Suprapubic skin (tissue), 4 donors: ENCODE data around the gene SLC24A1.

Source experiments
- EP300 ChIP-seq: sonication (generic); formaldehyde crosslinking; IDR thresholded peaks from one replicate; pipeline ENCODE4 v1.6.1; 2017; ENCODE audit warnings: antibody characterized with exemption
- POLR2AphosphoS5 ChIP-seq, 3 donors: sonication (generic); formaldehyde crosslinking; IDR thresholded peaks; one replicate each; pipeline ENCODE4 v1.6.1; 2017; ENCODE audit warnings: antibody characterized with exemption in 3 of 3
- TF ChIP-seq, protein P1 (sequence below), 2 donors: fragments of 200-600 bp in 1 of 2; fragments of 450-650 bp in 1 of 2; sonication (generic) in 1 of 2; IDR thresholded peaks; one replicate each; pipeline ENCODE4 v1.5.1; 2016 to 2019; ENCODE audit warnings: antibody characterized with exemption in 2 of 2, mild to moderate bottlenecking in 1 of 2, moderate library complexity in 1 of 2

DNA sequence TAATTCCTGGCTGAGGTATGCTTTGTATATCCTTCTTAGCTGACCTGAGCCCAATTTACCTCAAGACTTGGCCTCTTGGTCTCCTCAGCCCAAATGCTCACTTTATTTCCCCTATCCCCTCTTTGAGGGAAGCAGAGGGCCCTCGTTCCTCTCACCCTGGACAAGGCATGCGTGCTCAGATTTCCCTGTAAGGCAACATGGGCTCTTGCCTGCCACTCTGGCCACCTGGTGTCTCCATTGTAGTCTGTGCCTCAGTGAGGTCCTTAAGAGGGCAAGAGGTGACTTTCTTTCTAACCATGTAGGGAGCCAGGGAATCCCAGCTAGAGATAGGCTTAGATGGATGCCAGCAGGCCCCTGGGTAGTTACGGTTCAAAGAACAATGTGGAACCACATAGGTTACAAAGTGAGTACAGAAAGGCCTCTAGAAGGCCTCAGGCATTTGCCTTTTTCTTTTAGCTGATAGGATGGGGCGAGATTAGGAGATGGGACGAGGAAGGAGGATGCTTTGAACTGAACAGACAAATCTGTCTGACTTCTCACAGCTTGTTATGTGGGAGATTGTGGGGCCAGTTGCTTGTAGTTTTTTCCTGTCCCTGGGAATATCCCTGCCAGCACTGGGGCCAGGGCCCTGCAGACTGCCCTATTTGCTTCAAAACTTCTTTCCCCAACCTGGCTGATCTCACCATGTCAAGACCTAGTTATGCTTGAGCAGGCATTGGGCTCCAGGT lies 9.7 kb upstream of the SLC24A1 start:
- TF ChIP-seq, protein P1, sequence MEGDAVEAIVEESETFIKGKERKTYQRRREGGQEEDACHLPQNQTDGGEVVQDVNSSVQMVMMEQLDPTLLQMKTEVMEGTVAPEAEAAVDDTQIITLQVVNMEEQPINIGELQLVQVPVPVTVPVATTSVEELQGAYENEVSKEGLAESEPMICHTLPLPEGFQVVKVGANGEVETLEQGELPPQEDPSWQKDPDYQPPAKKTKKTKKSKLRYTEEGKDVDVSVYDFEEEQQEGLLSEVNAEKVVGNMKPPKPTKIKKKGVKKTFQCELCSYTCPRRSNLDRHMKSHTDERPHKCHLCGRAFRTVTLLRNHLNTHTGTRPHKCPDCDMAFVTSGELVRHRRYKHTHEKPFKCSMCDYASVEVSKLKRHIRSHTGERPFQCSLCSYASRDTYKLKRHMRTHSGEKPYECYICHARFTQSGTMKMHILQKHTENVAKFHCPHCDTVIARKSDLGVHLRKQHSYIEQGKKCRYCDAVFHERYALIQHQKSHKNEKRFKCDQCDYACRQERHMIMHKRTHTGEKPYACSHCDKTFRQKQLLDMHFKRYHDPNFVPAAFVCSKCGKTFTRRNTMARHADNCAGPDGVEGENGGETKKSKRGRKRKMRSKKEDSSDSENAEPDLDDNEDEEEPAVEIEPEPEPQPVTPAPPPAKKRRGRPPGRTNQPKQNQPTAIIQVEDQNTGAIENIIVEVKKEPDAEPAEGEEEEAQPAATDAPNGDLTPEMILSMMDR (IDR thresholded peaks at IDR 0.05), result no peak
- TF ChIP-seq POLR2AphosphoS5 (IDR thresholded peaks at IDR 0.05), result no peak
- TF ChIP-seq EP300, result no peak
